Measurements from ENCODE around the gene HOXC10.

HOXC10 gene

GRCh38 chr12:53984901-53985691, at the start of gene HOXC10:
TSS of gene HOXC10 (plus strand) at chr12:53985146. CDS start at chr12:53985260, 114 bp downstream.
- DNase-seq (ENCODE audit: low spot score), result peak; percentile 98

- no peak for DNase-seq (ENCODE audit: low spot score)
Observed at GRCh38 chr12:53935383-53936341, 49.3 kb upstream of the HOXC10 start.

GRCh38 chr12:53937099-53937498, 47.8 kb upstream of the HOXC10 start:
- no peak for DNase-seq (ENCODE audit: low spot score)

GRCh38 chr12:53937596-53938325, 47.2 kb upstream of the HOXC10 start:
- DNase-seq (ENCODE audit: low spot score), result no peak

GRCh38 chr12:53938326-53939140, 46.4 kb upstream of the HOXC10 start, which contains the start of gene HOXC13:
TSS of gene HOXC13 (plus strand) at chr12:53938831. CDS start at chr12:53938907, 76 bp downstream.
- DNase-seq (ENCODE audit: low spot score), result peak; percentile 88

- peak; percentile 20 for DNase-seq (ENCODE audit: low spot score)
Observed at GRCh38 chr12:53939141-53940108, 45.5 kb upstream of the HOXC10 start.

- DNase-seq (ENCODE audit: low spot score), result no peak
Observed at GRCh38 chr12:53940443-53941014, 44.4 kb upstream of the HOXC10 start.

GRCh38 chr12:53941187-53941586, 43.8 kb upstream of the HOXC10 start:
- no peak for DNase-seq (ENCODE audit: low spot score)

- no peak for DNase-seq (ENCODE audit: low spot score)
Observed at GRCh38 chr12:53941750-53942149, 43.2 kb upstream of the HOXC10 start.

- DNase-seq (ENCODE audit: low spot score), result no peak
Observed at GRCh38 chr12:53942467-53942997, 42.4 kb upstream of the HOXC10 start.

- no peak for DNase-seq (ENCODE audit: low spot score)
Observed at GRCh38 chr12:53944209-53944608, 40.7 kb upstream of the HOXC10 start.

- DNase-seq (ENCODE audit: low spot score), result no peak
Observed at GRCh38 chr12:53944907-53945847, 39.8 kb upstream of the HOXC10 start.

GRCh38 chr12:53947743-53948142, 37.2 kb upstream of the HOXC10 start:
- DNase-seq (ENCODE audit: low spot score), result no peak

- no peak for DNase-seq (ENCODE audit: low spot score)
Observed at GRCh38 chr12:53948650-53949593, 36.0 kb upstream of the HOXC10 start.

GRCh38 chr12:53949631-53950436, 35.1 kb upstream of the HOXC10 start:
- DNase-seq (ENCODE audit: low spot score), result no peak

GRCh38 chr12:53950437-53950773, 34.5 kb upstream of the HOXC10 start:
- DNase-seq (ENCODE audit: low spot score), result no peak
